Measurements from ENCODE around the gene SEC24A.
"Not testable (repeated sequence)": the region's sequence is repeated elsewhere in the genome, so short reads cannot be mapped to it uniquely, and the experiment has no call there.

- TF ChIP-seq CTCF, POLR2A (IDR thresholded peaks at IDR 0.05): not testable (repeated sequence)
Observed at GRCh38 chr5:134599820-134600219, 48.8 kb upstream of the SEC24A start.

Measured in esophagus squamous epithelium (tissue), 4 donors.